NCI-H2171 treated with DMSO at 0.1 percent for 48 hours (cell line): ENCODE data around the gene RARRES2.

Experiments
- DNase-seq: peaks from one replicate; lab custom pipeline; 2025; lab: John Stamatoyannopoulos, UW

Gene RARRES2

DNA sequence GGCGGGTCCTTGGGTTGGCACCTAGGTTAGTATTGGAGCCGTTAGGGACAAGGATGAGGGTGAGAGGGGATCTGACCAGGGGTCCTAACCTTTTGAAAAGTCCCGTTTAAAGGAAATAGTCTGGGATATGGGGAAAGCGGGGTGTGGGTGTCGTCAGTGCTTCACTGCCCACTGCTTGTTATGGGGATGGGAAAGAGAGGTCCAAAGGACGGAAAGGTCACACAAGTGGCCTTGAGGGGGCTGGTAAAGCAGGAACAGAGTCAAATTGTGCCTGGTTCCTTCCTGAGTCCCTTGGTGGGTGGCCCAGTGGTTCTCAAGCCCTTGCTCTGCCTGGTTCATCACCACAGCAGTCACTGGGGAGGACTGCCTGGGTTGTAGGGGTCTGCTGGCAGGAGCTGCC lies 35.1 kb upstream of the RARRES2 start:
- DNase-seq: no peak

DNA sequence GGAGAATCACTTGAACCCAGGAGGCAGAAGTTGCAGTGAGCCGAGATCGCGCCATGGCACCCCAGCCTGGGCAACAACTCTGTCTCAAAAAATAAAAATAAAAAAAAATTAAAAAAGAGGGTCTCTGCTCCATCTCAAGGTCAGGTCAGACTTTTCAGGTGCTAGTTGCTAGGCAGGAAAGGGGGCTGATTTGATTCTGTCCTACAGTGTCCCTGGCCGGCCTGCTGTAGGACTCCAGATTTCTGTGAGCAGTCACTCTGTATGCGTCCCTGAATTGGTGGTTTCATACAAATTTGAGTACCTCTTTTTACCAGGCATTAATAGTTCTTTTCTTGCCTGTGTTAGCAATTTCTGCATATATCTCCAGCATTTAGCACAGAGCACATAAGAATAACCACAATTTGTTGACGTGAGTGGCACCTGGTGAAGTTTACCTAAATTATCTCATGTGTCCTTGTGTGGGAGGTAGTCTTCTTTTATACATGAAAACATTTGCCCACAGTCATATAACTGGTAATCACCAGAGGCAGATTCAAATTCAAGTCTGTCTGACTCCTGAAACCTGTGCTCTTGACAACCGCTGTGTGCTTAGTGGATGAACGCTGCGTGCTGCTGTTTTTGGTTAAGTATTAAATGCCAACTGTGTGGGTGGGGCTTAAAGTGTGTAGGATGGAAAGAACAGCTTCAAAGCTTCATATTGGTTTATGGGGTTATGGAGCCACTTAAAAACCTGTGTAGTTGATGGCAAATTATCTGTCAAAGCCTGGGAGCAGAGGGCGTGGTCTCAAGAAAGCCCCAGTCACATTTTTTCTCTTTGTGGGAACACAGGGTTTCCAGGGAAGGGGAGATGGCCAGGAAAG lies 34.5 kb upstream of the RARRES2 start:
- no peak for DNase-seq

DNA sequence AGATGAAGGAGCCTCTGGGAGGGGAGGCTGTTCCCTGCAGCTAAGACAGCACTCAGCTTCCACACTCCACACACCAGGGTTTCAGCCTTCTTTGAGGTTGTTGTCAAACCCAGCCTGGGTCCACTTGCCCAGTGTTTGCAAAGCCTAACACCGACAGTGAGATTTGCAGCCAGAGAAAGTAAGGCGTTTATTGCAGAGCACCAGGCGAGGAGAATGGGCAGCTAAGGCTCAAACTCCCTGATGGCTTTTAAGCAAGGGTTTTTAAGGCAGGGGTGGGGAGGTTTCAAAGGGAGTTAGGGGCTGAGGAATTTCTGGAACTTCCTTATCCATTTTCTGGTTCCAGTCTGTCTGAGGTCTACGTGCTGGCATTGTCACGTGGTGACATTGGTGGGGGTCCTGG lies 33.0 kb upstream of the RARRES2 start:
- no peak for DNase-seq

DNA sequence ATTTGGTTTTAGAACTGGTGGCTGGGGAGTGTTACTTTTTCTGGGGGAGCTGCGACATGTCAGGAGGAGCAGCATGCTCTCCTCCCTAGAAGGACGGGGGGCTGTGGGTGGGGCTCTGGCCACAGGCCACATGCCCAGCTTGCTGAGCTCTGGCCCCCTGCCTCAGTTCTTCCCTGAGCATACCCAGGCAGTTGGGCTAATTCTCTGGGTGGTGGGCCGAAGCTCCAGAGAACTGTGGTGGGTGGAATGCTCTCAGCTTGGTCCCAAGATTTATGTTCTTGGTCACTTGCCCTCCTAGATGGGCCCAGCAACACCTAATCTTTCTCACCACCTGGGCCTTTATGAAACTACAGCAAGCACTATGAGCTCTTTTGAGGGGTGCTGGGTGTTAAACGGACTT lies 32.6 kb upstream of the RARRES2 start:
- no peak for DNase-seq

DNA sequence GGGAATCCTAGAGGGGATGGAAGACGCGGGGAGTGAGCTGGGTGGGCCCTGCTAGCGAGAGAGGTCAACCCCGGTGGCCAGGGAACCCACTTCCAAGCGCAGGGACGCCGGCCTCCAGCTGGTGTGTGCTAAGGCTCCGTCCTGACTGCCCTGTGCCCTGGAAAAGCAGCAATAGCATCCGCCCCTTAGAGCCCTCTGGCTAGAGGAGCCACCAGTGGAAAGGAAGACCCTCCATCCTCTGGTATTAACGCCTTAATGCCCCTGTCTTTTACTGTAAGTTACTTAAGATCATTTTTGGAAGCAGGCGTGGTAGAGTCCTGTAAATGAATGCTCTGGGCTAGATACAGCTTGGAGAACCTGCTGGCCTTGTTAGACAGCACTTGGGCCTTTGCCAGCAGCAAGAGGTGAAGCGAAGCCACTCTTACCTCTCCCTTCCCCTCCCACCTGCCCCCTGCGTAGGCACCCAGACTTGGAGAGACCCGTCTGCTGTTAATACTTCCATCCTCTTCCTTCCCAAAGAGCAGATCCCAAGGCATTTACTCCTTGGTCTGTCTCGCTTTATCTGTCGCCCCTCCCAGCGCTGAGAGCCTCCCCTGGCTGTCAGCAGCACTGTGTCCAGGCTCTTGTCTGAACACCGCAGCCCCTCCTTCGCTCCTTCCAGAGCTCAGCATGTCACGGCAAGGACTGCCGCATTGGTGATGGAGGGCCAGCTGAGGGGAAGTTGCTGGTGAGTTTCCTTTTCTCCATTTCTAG lies 31.8 kb upstream of the RARRES2 start:
- DNase-seq: no peak

DNA sequence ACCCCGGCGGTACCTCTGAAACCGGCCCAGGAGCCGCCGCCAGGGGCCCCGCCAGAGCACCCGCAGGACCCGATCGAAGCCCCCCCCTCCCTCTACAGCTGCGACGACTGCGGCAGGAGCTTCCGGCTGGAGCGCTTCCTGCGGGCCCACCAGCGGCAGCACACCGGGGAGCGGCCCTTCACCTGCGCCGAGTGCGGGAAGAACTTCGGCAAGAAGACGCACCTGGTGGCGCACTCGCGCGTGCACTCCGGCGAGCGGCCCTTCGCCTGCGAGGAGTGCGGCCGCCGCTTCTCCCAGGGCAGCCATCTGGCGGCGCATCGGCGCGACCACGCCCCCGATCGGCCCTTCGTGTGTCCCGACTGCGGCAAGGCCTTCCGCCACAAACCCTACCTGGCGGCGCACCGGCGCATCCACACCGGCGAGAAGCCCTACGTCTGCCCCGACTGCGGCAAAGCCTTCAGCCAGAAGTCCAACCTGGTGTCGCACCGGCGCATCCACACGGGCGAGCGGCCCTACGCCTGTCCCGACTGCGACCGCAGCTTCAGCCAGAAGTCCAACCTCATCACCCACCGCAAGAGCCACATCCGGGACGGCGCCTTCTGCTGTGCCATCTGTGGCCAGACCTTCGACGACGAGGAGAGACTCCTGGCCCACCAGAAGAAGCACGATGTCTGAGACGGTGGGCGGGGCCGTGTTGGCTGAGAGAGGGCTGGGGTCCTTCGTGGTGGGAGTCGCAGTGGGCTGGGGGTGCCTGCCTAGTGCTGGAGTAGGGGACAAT lies 31.0 kb upstream of the RARRES2 start:
- DNase-seq: no peak

DNA sequence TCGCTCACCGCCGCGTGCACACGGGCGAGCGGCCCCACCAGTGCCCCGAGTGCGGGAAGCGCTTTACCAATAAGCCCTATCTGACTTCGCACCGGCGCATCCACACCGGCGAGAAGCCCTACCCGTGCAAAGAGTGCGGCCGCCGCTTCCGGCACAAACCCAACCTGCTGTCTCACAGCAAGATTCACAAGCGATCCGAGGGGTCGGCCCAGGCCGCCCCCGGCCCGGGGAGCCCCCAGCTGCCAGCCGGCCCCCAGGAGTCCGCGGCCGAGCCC lies 30.5 kb upstream of the RARRES2 start:
- DNase-seq: no peak

DNA sequence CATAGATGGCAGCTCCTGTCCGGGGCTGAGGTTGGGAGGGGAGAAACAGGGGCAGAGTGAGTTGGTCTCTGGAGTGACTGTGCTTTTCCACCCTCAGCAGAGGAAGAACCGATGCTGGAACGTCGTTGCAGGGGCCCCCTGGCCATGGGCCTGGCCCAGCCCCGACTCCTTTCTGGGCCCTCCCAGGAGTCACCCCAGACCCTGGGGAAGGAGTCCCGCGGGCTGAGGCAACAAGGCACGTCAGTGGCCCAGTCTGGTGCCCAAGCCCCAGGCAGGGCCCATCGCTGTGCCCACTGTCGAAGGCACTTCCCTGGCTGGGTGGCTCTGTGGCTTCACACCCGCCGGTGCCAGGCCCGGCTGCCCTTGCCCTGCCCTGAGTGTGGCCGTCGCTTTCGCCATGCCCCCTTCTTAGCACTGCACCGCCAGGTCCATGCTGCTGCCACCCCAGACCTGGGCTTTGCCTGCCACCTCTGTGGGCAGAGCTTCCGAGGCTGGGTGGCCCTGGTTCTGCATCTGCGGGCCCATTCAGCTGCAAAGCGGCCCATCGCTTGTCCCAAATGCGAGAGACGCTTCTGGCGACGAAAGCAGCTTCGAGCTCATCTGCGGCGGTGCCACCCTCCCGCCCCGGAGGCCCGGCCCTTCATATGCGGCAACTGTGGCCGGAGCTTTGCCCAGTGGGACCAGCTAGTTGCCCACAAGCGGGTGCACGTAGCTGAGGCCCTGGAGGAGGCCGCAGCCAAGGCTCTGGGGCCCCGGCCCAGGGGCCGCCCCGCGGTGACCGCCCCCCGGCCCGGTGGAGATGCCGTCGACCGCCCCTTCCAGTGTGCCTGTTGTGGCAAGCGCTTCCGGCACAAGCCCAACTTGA lies 29.9 kb upstream of the RARRES2 start:
- DNase-seq: no peak

DNA sequence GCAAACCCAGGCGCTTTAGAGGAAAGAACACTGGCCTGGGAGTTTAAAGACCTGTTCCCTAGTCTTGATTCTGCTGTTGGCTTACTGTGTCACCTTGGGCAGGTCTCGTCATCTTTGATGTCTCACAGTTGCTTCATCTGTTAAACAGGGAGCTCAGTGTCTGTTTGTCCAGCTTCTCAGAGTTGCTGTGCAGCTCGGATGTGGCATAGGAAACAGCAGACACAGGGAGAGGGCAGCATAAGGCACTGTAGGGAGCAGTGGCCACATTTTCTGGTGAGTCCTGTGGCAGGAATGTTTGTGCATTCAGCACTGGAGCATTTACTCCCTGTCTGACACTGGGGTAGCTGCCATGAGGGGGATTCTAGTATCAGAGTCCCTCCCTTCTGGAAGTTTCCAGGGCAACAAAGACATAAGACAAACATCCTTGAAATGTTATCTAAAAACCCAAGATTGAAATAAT lies 29.2 kb upstream of the RARRES2 start:
- DNase-seq: no peak

DNA sequence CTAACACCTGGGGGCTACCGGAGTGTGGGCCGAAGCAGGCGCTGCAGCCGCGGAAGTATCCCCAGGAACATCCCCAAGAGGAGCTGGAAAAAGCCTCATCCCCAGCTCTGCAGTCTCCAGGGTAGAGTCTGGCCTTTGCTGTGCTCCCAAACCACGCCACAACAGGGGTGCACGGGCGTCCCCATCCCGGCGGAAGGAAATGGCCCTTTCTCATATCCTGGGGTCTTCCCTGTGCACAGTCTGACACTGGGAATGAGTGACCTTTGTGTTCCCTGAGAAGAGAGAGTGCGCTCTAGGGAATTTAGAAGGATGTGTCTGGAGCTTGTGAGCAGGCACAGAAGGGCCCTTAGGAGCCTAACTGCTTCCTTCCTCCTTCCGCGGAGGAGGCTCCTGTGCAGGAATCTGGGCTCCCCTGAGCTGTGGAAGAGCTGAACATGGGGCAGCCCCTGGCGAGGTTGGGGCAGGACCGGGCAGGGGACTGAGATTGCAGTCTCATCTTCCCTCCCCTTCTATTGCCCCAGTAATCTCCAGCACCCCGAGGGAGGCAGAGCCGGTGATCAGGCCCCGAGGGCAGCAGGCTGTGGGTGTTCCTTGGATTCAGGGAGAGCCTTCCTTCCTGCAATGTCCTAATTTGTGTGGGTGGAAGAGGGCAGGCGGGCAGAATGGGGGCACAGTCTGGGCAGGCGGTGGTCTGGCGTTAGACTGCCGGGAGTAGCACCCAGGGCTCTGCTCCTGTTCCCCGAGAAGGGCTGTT lies 28.5 kb upstream of the RARRES2 start:
- DNase-seq: no peak

DNA sequence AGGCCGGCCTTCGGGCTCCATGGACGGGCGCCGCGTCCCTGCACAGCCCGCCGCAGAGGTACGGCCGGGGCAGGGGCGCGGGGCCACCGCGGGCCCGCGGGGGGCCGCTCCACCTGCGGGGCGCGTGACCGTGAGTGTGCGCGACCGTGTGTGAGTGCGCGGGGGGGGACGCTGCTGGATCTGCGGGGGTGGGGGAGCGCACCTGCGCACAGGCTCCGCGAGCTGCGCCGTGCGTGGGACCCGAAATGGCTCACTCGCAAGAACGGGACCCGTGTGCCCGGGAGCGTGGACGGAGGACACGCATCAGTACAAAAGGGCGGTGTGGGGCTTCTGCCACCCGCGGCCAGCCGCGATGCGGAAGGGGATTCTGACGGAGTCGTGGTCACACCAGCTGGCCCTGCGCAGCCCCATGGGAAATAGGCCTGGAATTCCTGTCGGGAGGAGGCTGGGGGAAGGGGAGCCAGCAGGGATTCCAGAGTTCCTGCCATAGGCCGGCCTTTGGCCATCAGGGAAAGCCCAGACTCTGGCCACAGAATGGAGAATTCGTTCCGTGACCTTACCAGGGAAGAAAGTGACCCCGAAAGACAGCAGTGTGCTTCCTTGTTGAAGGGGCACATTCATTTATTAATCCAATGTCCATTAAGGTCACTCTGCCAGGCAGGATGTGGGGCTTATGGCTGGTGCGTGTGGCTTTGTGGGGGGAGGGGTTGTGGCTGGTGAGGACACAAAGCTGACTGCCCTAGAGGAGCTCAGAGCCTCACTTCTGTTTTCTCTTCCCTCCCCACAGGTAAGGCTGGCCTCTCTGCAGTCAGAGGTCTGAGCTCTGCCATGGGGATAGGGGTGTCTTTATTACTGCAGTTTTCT lies 27.7 kb upstream of the RARRES2 start:
- peak; percentile 26 for DNase-seq

DNA sequence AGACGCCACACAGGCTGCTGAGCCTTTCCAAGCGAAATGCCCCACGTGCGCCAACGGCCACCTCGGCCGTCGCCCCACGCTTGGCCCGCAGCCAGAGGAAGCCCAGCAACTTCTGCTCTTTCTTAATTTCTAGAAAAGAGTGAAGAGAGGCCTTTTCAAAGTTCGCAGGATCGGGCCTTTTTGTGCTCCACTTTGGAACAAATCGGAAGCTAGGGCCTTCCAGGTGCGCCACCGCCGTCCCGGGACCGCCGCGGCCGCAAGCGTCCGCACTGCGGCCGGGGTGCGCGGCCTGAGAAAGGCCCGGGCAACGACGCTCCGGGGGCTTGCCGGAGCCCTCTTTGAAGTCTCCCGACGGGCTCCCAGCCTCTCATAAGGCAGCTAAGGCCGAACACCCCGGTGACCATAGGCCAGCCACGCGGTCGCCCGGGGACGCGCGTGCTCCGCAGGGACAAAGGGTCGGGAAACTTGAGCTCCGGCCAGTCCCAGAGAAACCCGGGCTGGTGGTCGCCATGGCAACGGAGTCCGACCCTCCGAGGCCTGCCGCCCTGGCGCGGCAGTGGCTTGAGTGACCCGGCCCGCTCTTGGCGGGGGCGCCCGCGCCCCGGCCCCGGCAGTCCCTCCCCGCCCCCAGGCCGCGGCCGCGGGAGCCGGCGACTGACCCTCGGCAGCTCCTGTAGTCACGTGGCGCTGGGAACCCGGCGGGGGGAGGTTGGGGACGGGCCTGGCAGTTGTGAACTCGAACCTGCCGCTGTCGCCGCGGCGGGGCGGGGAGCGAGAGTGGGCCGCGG lies 26.9 kb upstream of the RARRES2 start, which contains the start of gene REPIN1:
Gene REPIN1 (plus strand): TSS at position 727 of the 788 bp plus-strand sequence. CDS start 890 bp downstream, outside the sequence.
- DNase-seq: peak; percentile 60

DNA sequence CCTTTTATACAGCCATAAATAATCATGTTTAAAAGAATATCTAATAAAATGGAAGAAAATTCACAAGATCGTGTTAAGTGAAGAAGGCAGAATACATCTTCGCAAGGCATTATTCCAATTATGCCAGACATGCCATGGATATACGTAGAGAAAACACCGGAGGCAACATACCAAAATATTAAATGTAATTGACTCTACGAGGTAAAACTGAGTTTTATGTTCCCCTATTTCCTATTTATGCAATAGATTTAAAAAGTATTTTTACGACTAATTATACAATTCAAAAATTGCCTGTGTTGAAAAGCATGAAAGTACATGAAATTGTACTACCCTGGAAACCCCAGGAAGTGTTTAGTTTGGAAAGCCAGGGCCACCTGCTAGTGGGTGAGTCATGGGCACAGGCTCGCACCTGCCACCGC lies 26.3 kb upstream of the RARRES2 start:
- DNase-seq: peak; percentile 90

DNA sequence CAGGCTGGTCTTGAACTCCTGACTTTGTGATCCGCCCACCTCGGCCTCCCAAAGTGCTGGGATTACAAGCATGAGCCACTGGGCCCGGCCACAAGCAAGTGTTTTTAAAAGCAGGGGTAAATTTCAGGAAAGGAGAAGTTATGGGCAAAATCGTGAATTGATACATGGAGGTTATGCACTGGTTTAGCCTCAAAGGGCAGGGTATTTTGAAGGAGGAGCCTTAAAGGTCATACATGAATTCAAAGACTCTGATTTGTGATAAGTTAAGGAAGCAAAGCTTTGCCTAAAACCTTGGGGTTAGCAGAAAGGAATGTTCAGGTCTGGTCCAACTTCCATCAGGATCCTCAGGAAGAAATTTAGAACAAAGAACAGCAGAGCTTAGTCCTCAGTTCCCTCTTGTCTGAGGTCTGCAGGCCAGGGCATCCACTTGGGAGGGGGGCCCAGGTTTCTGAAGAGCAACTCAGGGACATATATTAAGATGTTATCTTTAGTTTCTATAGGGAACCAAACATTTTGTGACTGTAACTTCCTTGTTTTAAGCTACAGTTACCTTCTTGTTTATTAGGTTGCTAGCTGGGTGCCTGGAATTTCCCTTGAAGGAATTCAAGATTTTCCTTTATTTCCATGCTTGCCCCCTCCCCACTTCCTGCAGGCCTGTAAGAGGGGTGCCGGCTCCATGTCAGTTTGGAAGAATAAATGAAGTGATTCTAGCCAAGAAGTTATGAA lies 24.4 kb upstream of the RARRES2 start:
- no peak for DNase-seq

DNA sequence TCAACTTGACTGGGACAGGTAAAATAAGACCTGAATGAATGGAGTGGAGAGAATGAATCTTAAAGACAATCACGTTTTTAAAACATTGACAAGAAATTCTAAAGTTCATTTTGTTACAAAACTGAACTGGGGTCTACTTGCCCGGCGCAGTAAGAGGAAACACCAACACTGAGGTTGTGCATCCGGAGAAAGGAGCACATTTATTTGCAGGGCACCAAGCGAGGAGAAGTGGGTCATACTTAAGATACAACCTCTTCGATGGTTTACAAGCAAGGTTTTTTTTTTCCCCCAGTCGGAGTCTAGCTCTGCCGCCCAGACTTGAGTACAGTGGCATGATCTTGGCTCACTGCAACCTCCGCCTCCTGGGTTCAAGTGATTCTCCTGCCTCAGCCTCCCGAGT lies 23.8 kb upstream of the RARRES2 start:
- no peak for DNase-seq

DNA sequence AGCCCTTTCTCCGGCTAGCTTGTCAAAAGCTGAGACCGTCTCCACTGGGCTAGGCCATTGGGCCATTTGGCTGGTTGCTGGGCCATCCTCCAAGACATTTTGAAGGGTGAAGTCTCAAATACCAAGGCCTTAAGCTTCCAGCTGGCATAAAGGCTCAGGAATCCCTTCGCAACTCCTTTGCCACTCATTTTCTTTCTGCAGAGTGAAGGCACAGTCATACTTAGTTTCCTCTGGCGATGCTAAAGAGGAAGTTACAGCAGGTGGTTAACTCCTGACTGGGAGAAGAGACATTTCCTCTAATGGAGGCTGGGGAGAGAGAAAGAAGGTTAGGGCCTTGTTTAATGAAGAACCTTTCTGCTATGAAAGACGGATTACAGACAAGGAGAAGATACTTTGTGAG lies 22.4 kb upstream of the RARRES2 start:
- no peak for DNase-seq

DNA sequence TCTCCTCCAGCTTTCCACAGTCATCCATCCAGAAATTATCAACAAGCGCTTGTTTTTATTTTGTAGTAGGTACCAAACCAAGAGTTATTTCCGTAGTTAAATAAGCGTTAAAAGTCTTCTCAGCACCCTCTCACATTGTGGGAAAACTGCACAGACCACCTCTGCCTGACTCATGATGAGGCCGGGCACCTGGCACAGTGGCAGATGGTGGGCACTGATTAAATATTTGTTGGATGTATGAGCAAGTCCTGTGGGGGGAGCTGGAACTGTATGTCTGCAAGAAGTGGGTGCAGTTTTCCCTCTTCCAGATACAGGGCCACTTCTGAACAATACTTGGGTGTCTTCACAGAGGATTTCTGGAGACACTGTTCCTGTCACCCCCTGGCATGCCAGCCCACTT lies 21.9 kb upstream of the RARRES2 start:
- peak; percentile 45 for DNase-seq
